A673 (cell line): ENCODE results near the gene ABCF3. TPM values are rescaled to one million over a fixed set of nuclear protein-coding genes. Genes with fewer than 3 reads are reported as not detected.

Source experiments
- BruUV-seq: library from RNA; stranded (reverse); fragments of 400-500 nt; replicated peaks from 2 replicates; lab custom pipeline; 2021; lab: Mats Ljungman, UMichigan
- CTCF ChIA-PET: fragments of 300-600 bp; sonication (Branson Sonifier 250); formaldehyde crosslinking; loops from one replicate; lab custom pipeline; 2022; ENCODE audit warnings: antibody characterized with exemption; lab: Charles Lee
- POLR2A ChIA-PET: fragments of 300-600 bp; sonication (Branson Sonifier 250); formaldehyde crosslinking; loops from one replicate; lab custom pipeline; 2022; ENCODE audit warnings: antibody characterized with exemption; ENCODE audit not compliant: low non-redundant PET; lab: Charles Lee
- DNase-seq: peaks from one replicate; pipeline ENCODE4 v3.0.0-alpha.2; 2015; ENCODE audit warnings: low spot score
- H3K27ac ChIP-seq: fragments of 200-600 bp; sonication (generic); 2 replicates; pipeline ENCODE4 v1.5.1; 2016; ENCODE audit warnings: mixed run types, low read depth, mild to moderate bottlenecking, mixed read lengths, antibody characterized with exemption, low read length; ENCODE audit not compliant: poor library complexity, severe bottlenecking
- H3K27me3 ChIP-seq: fragments of 200-600 bp; sonication (generic); replicated peaks from 2 replicates; pipeline ENCODE4 v1.6.1; 2017; ENCODE audit warnings: mixed run types, low read depth, mild to moderate bottlenecking, mixed read lengths, antibody characterized with exemption, low read length; ENCODE audit not compliant: insufficient read depth, poor library complexity
- H3K36me3 ChIP-seq: fragments of 200-600 bp; sonication (generic); 2 replicates; pipeline ENCODE4 v1.6.1; 2016; ENCODE audit warnings: mixed run types, mild to moderate bottlenecking, mixed read lengths, antibody characterized with exemption, low read length; ENCODE audit not compliant: insufficient read depth, poor library complexity, severe bottlenecking
- H3K4me1 ChIP-seq: fragments of 200-600 bp; sonication (generic); 2 replicates; pipeline ENCODE4 v1.6.1; 2017; ENCODE audit warnings: mixed run types, mild to moderate bottlenecking, mixed read lengths, antibody characterized with exemption, low read length; ENCODE audit not compliant: insufficient read depth, poor library complexity, severe bottlenecking
- H3K4me3 ChIP-seq: fragments of 200-600 bp; sonication (generic); 2 replicates; pipeline ENCODE4 v1.5.1; 2016; ENCODE audit warnings: low read depth, mixed run types, mild to moderate bottlenecking, mixed read lengths, low read length; ENCODE audit not compliant: poor library complexity, severe bottlenecking
- H3K9me3 ChIP-seq: fragments of 200-600 bp; sonication (generic); 2 replicates; pipeline ENCODE4 v1.6.1; 2016; ENCODE audit warnings: mixed run types, low read depth, mild to moderate bottlenecking, mixed read lengths, antibody characterized with exemption, low read length; ENCODE audit not compliant: poor library complexity, severe bottlenecking
- EZH2 ChIP-seq: fragments of 200-600 bp; sonication (generic); IDR thresholded peaks from 2 replicates; pipeline ENCODE4 v1.6.1; 2017; ENCODE audit warnings: borderline replicate concordance, low read depth, mild to moderate bottlenecking, mixed read lengths, antibody characterized with exemption, low read length; ENCODE audit not compliant: poor library complexity, severe bottlenecking
- intact Hi-C: fragments of 100-400 bp; cut with micrococcal nuclease; formaldehyde crosslinking; loops from one replicate; pipeline ENCODE4 v1.10.0; 2022; ENCODE audit not compliant: unreplicated experiment
- total RNA-seq: library from RNA; stranded (reverse); gene quantifications from 2 replicates; pipeline ENCODE4 v1.2.3, GENCODE V29; 2021
- TF ChIP-seq, protein P1 (sequence below): fragments of 300-800, 200-600 bp; sonication (generic); conservative IDR thresholded peaks from 2 replicates; pipeline ENCODE4 v1.5.1; 2017; ENCODE audit warnings: low read depth, mild to moderate bottlenecking, antibody characterized with exemption, low read length, moderate library complexity, mixed read lengths

Gene ABCF3
- total RNA-seq, 1 experiment from 2014 or later = 65.1 TPM

DNA sequence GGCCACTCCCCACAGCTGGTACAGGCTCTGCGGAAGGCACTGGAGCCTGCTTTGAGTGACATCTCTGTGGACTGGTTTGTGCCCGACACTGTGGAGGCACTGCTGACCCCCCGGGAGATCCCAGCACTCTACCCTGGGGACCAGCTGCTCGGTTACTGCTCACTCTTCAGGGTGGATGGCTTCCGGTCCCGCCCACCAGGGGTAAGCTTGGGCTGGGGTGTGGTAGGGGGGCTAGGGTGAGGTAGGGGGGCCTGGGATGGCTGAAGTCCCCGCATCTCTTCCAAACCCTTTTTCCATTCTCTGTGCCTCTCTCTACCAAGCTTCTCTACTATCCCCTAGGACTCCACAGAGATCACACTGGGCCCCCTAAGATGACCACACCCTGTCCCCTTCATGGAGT lies 51.2 kb downstream of the ABCF3 start:
- H3K4me1 ChIP-seq = no peaks in the 10 kb centered on the region
- H3K4me3 ChIP-seq = no peak overlapping the region
- H3K36me3 ChIP-seq = no peaks in the 10 kb centered on the region
- POLR2A ChIA-PET = interaction anchor here (0.5 kb wide), 1 partner anchor 410 kb away, joined by 3 read pairs; no protein-coding TSS in a partner anchor
- H3K27me3 ChIP-seq = peaks cover 7% of the 10 kb centered on the region
- CTCF ChIA-PET = no interaction called here
- DNase-seq = no peak
- no peak overlapping the region for H3K27ac ChIP-seq
- intact Hi-C loops = no loop called here
- TF ChIP-seq, protein P1, sequence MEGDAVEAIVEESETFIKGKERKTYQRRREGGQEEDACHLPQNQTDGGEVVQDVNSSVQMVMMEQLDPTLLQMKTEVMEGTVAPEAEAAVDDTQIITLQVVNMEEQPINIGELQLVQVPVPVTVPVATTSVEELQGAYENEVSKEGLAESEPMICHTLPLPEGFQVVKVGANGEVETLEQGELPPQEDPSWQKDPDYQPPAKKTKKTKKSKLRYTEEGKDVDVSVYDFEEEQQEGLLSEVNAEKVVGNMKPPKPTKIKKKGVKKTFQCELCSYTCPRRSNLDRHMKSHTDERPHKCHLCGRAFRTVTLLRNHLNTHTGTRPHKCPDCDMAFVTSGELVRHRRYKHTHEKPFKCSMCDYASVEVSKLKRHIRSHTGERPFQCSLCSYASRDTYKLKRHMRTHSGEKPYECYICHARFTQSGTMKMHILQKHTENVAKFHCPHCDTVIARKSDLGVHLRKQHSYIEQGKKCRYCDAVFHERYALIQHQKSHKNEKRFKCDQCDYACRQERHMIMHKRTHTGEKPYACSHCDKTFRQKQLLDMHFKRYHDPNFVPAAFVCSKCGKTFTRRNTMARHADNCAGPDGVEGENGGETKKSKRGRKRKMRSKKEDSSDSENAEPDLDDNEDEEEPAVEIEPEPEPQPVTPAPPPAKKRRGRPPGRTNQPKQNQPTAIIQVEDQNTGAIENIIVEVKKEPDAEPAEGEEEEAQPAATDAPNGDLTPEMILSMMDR = no peak
- TF ChIP-seq EZH2 = no peak
- no TSS peak for BruUV-seq
- H3K9me3 ChIP-seq = no peaks in the 10 kb centered on the region

DNA sequence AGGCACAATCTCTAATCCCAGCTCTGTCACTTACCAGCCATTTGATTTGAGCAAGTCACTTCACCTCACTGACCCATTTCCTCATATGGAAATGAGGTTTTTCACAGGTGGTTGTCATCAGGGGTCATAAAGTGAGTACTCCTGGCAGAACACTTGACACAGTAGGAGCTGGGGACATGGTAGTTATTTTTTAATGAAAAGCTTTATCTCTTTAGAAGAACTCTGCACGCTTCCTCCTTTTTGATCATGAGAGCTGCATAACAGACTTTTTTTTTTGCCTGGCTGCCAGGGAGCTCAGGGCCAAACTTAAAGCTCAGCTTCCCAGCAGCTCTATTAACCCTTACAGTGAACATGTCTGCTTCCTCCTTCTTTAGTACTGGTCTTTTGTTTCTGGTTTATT lies 51.8 kb downstream of the ABCF3 start:
- ChIA-PET POLR2A (interaction anchor here (0.6 kb wide), 1 partner anchor 138 kb away, joined by 5 read pairs; no protein-coding TSS in a partner anchor), CTCF (interaction anchor here (1.3 kb wide), 1 partner anchor 12 kb away, joined by 3 read pairs; the partner anchor contains the start of gene EEF1AKMT4)
- BruUV-seq = no TSS peak
- Histone ChIP-seq H3K27ac (no peak overlapping the region), H3K36me3 (peaks cover 5% of the 10 kb centered on the region), H3K27me3 (peaks cover 1% of the 10 kb centered on the region), H3K4me1 (no peaks in the 10 kb centered on the region), H3K4me3 (no peak overlapping the region), H3K9me3 (no peaks in the 10 kb centered on the region)
- DNase-seq = no peak
- TF ChIP-seq, protein P1 = no peak
- no peak for TF ChIP-seq EZH2
- intact Hi-C loops = no loop called here

GRCh38 chr3:184238246-184238818 lies 52.3 kb downstream of the ABCF3 start:
- no peak for DNase-seq
- ChIA-PET CTCF (interaction anchor here (1.3 kb wide), 1 partner anchor 11 kb away, joined by 3 read pairs; the partner anchor contains the start of gene EEF1AKMT4), POLR2A (interaction anchor here (0.6 kb wide), 1 partner anchor 137 kb away, joined by 5 read pairs; no protein-coding TSS in a partner anchor)
- intact Hi-C loops = no loop called here
- Histone ChIP-seq H3K4me3 (no peak overlapping the region), H3K36me3 (peaks cover 10% of the 10 kb centered on the region), H3K27ac (no peak overlapping the region), H3K9me3 (no peaks in the 10 kb centered on the region), H3K4me1 (no peaks in the 10 kb centered on the region), H3K27me3 (no peaks in the 10 kb centered on the region)
- no TSS peak for BruUV-seq
- TF ChIP-seq, protein P1 = no peak
- TF ChIP-seq EZH2 = no peak
